ENCODE measurements around the gene MRPS10.

DNA sequence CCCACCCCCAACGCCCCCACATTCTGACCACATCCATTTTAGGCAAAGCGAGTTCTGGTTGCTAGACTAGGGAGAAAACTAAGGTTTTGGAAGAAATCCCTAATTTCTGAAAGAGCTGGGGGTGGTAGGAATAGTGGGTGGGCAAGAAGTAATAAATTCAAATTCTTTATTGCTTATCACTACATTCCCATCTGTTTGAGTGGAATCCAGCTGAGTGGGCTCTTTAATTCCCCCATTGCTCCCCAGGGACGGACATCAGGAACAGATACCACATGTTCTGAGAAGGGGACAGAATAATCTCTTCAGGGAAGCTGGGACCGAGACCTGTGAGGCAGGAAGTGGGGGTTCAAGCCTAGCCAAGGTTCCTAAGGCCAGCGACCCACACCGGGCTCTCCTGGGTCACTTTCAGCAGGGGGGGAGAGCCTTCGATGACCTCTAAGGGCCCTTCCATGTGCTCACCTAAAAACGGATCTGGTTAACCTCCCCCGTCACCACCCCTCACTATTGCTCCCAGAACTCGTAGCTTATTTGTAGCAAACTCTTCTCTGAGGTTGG is 42.3 kb upstream of the MRPS10 start:
- TF ChIP-seq, protein P1, sequence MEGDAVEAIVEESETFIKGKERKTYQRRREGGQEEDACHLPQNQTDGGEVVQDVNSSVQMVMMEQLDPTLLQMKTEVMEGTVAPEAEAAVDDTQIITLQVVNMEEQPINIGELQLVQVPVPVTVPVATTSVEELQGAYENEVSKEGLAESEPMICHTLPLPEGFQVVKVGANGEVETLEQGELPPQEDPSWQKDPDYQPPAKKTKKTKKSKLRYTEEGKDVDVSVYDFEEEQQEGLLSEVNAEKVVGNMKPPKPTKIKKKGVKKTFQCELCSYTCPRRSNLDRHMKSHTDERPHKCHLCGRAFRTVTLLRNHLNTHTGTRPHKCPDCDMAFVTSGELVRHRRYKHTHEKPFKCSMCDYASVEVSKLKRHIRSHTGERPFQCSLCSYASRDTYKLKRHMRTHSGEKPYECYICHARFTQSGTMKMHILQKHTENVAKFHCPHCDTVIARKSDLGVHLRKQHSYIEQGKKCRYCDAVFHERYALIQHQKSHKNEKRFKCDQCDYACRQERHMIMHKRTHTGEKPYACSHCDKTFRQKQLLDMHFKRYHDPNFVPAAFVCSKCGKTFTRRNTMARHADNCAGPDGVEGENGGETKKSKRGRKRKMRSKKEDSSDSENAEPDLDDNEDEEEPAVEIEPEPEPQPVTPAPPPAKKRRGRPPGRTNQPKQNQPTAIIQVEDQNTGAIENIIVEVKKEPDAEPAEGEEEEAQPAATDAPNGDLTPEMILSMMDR (IDR thresholded peaks at IDR 0.05; ENCODE audit: extremely low read depth in 1 of 2, insufficient read depth in 1 of 2, low read depth in 1 of 2, low read length in 2 of 2) = no peak
- TF ChIP-seq POLR2AphosphoS5 (IDR thresholded peaks at IDR 0.05; ENCODE audit: insufficient read depth, low read depth, low read length) = no peak
- TF ChIP-seq GATA2 (IDR thresholded peaks at IDR 0.05; ENCODE audit: insufficient read depth, insufficient read length, low read depth, low read length) = no peak
- no peak for TF ChIP-seq EZH2 (IDR thresholded peaks at IDR 0.05; ENCODE audit: borderline replicate concordance, low read depth, low read length, severe bottlenecking)
